Tongue (tissue), 2 donors: Measurements from ENCODE around the gene CRYBB3. TPM values are rescaled to one million over a fixed set of nuclear protein-coding genes. Genes with fewer than 3 reads are reported as not detected.
"Not testable (repeated sequence)": the region's sequence is repeated elsewhere in the genome, so short reads cannot be mapped to it uniquely, and the experiment has no call there.

ENCODE experiments used
- DNase-seq: peaks from one replicate; pipeline ENCODE4 v3.0.0-alpha.2; 2015
- total RNA-seq: library from RNA; depleted of rRNA; stranded (reverse); fragments of >200 nt; gene quantifications from one replicate; pipeline ENCODE4 v1.2.3, GENCODE V29; 2014

CRYBB3 gene
- total RNA-seq, 1 donor from 2014 or later: not detected

DNA sequence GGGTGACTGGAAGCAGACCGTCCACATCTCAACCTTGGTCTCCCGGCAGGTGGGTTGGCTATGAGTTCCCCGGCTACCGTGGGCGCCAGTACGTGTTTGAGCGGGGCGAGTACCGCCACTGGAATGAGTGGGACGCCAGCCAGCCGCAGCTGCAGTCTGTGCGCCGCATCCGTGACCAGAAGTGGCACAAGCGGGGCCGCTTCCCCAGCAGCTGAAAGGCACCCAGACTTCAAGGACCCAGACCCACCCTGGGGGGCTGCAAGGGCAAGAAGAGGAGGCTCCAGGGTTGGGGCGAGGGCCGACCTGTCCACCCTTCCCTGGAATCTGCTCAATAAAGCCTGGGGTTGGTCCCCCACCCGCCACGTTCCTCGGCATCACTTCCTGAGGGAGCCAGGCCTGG, 7.3 kb downstream of the CRYBB3 start:
- DNase-seq: no peak

DNA sequence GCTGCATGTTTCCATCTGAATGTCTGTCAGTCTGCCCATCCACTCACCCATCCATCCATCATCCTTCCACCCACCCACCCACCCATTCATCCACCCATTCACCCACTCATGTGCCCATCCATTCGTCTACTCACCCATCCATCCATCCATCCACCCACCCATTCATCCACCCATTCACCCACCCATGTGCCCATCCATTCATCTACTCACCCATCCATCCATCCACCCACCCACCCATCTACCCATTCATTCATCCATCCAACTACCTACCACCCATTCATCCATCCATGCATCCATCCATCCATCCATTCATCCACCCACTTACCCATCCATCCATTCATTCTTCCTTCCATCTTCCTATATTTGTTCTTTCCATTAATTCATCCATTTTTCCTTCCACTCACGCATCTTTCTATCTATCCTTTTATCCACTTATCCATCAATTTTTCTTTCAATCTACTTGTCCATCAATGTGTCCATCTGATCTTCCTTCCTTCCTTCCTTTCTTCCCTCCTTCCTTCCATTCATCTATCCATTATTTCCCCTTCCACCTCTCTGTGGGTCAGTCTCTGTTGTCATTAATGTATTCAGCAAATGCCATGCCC, 8.0 kb downstream of the CRYBB3 start:
- DNase-seq: no peak

DNA sequence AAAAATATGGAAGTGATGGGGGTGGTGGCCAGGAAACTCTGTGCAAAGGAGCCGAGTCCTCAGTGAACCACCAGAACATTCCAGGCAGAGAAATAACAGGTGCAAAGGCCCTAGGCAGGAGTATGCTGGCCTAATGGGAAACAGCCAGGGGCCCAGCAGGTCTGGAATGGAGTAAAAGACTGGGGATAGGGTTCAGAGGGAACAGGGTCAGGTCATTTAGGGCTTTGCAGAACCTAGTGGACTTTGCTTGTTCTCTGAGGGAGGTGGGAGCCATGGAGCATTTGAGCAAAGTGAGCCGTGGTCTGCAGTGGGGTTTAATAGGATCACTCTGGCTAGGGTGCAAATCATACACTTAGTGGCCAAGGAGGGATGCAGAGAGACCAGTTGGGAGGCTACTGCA, 8.7 kb downstream of the CRYBB3 start:
- DNase-seq: no peak

DNA sequence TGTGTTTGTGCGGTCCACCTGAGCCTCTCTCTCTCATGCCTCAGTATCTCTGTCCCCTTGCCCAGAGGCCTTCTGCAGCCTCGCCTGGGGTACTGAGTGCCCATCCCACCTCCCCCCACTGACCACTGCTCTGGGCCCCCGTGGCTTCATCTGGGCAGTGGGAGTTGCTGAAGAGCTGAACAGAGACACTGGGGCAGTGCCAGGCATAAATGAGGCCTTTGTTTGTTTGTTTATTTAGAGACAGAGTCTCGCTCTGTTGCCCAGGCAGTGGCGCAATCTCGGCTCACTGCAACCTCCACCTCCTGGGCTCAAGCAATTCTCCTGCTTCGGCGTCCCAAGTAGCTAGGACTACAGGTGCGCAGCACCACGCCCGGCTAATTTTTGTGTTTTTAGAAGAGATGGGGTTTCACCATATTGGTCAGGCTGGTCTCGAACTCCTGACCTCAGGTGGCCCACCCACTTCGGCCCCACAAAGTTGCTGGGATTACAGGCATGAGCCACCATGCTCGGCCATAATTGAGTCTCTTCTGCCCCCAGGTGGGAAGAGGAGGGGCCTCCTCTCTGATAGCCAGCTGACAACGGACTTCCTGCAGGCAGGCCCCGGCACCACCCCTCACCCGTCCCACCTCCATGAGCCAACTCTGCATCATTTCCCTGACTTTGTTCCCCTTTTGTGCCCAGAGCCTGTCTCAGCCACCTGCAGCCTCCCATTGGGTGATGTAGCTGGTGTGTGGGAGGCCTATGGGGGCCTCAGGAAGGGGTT, 9.3 kb downstream of the CRYBB3 start:
- no peak for DNase-seq

DNA sequence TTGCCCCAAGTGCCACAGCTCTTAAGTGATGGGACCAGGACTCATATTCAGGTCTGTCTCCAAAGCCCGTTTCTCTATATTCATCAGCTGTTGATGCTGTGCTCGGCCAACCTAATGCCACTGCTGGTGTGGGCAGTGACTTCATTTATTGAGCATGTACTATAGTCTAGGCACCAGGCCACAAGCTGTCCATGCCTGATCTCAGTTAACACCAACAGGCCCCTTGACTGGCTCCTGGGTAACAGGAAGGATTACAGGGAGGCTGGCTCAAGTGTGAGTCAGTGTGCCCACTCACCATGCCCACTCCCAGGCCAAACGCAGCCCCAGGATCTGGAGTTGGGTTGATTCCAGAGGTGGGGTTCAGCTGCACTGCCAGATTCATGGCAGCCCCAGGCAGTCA, 11.1 kb downstream of the CRYBB3 start:
- DNase-seq: no peak

DNA sequence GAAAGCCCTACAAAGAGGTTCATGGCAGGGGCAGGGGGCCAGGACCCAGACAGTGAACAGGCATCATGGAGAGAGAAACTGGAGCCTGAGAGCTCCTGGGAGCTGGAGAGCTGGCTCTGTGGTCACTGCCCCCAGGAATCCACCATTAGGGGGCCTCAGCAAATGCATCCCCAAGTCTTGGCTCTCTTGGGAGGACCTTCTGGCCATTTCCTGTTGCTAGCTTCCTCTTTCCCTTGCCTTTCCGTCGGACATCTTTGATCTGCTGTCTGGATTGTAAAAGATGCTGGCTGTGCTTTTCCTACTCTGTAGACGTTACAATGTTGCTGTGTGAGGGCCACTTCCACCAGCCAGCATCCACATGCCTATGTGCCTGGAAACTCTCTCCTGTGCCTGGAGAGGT, 12.7 kb downstream of the CRYBB3 start:
- DNase-seq: no peak

DNA sequence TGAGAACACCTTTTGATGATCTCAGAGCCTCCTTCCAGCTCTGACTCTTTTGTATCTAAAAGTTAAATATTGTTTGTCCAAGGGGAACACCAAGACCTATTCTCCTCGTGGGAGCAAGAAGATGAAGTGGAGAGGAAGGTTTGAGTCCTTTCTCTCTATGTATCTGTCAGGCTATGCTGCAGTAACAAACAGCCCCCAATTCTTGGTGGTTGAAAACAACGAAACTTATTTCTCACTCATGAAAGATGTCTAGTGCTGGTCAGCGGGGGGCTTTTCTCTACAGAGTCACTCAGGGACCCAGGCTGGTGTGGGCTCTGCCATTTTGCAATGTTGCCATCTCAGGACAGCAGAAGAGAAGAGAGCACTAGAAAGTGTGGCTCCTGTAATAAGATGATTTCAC, 13.6 kb downstream of the CRYBB3 start:
- no peak for DNase-seq

DNA sequence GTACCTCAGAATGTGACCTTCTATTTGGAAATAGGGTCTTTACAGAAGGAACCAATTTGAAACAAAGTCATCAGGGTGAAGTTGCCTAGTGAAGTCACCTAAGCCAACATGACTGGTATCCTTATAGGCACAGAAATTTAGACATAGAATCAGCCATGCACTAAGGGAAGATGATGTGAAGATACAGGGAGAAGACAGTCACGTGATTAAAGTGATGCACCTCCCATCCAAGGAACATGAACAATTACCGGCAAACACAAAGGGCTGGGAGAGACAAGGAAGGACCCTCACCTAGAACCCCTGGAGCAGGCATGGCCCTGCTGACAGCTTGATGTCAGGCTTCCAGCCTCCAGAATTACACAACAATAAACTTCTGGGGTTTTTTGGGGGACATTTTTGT, 16.6 kb downstream of the CRYBB3 start:
- no peak for DNase-seq

DNA sequence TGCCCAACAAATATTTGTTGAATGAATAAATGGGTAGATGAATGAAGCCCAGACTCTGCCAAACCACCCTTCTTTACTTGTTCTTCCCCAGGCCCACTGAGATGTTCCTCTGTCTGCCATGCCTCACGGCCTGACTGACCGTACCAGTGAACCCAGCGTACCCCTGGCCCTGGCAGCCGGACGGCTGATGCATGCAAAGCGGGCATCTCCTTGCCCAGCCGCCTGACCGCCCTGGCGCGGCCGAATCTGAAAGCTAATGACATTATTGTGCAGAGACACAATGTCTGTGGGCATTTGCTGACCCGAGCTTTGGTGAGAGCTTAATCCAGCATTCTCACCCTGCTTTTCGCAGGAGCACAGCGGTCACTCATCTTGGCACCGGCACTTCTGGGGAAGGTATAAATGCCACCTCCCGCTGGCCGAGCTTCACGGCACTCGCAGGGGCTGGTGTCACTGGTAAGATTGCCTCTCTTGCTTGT, 19.6 kb downstream of the CRYBB3 start, which contains the start of gene CRYBB2:
TSS of gene CRYBB2 (plus strand) at position 429 of the 479 bp plus-strand sequence. CDS start 1,791 bp downstream, outside the sequence.
- DNase-seq: no peak

DNA sequence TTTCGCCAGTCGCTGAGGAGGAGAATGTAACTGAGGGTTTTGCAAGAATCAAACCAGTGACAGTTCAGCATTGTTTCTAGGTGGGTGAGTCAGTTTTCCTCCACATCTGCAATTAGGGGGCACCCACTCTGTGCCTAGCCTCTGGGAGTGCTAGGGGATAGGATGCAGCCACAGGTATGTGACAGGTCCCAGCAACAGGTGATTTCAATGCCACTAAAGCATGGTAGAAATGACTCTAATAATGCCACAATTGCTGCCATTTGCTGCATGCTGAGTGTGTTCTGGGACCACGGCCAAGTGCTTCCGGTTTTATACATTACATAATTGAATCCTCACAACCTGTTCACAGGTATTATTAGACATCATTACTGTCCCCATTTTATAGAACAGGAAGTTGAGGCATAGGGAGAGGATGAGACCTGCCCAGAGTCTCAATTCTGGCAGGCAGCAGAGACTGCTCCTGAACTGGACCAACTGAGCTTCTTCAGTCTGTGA, 20.3 kb downstream of the CRYBB3 start:
- DNase-seq: no peak

DNA sequence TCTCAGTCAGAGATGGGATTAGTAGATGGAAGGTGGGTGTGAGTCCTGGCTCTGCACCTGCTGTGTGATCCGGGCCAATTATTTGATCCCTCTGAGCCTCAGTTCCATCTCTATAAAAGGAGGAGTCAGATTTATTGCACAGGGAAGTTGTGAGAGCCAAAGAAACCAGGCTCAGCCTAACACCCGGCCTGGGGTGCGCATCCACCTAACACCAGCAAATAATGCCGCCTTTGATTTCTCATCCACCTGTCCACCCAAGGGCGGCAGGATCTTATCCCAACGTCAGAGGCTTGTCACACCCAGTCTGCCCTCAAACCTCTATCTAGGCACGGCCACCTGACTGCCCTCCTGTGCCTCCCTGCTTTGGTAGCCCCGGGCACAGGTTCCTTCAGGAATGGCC, 22.1 kb downstream of the CRYBB3 start:
- no peak for DNase-seq

DNA sequence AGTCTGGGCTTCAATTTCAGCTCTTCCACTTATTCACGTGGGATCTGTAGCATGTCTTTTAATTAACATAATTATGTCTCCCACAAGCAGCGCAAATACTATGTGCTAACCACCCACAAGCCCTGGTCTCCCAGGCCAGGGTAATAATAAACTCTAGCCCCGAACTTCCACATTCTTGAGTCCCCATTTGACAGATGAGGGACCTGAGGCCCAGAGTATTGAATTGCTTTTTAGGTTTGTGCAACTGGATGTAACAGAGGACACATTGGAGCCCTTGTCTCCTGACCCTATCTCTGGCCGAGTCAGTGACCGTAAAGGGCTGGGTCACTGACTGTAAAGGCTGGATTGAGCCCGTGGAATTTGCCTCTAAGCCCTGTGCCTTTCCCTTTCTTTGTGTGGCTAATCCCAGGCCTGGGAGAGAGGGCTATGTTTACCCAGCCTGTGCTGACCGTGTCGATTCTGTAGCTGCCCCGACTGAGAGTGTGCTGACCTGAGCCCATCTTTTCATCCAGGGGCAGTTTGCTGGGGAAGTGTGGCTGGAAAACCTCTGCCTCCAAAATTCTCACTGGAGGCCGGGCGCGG, 23.7 kb downstream of the CRYBB3 start:
- no peak for DNase-seq

DNA sequence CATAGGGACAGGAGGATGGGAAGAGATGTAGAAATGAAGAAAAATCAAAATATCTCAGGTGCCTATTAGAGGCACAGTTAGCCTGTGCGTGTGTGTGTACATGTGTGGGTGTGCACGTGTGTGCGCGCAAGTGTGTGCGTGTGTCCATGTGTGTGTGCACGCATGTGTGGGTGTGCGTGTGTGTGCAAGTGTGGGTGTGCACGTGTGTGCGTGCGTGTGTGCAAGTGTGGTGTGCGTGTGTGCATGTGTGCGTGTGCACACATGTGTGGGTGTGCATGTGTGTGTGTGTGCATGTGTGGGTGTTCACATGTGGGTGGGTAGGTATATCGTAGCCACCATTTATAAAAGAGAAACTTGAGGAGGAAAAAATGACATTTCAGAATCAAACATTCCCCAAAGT, 29.2 kb downstream of the CRYBB3 start:
- no peak for DNase-seq

DNA sequence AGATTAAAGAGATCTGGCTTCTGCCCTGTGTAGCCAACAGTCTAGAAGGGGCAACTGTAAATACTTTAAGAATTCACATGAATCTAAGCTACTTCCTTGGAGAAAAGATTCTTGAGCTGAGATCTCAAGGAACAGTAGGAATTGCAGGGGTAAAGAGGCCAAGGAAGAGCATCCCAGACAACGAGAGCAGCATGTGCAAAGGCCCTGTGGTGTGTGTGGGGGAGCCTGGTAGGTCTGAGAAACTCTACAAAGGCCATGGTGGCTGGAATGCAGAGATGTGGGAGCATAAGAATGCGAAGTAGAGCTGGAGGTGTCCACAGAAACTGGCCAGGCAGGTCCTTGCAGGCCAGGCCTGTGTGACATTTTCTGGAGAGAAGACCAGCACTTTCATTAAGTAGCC, 31.1 kb downstream of the CRYBB3 start:
- not testable (repeated sequence) for DNase-seq

DNA sequence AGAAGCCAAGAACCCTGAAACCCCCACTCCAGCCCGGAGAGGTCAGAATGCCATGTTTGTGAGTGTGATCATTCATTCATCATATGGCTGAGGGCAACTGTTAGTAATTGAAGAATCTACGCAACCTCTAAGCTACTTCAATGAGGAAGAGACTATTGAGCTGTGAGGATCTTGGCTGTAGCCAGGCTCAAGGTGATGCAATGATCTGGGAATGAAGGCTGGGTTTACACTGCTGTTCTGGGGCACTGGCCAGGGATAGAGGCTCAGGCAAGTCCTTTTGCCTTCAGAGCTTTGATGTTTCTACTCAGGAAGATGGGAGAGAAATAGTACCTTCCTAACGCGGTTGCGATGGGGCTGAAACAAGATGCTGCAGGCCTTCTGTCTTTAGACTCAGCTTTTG, 32.6 kb downstream of the CRYBB3 start:
- no peak for DNase-seq

DNA sequence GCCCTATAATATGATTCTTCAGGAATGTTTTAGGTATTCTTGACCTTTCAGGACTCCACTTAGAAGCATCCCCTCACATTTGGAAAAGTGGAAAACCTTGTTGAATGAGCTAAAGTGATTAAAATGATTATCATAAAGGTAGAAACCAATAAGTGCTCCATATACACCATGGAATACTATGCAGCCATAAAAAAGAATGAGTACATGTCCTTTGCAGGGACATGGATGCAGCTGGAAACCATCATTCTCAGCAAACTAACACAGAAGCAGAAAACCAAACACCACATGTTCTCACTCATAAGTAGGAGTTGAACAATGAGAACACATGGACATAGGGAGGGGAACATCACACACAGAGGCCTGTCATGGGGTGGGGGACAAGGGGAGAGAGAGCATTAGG, 34.0 kb downstream of the CRYBB3 start:
- DNase-seq: not testable (repeated sequence)

DNA sequence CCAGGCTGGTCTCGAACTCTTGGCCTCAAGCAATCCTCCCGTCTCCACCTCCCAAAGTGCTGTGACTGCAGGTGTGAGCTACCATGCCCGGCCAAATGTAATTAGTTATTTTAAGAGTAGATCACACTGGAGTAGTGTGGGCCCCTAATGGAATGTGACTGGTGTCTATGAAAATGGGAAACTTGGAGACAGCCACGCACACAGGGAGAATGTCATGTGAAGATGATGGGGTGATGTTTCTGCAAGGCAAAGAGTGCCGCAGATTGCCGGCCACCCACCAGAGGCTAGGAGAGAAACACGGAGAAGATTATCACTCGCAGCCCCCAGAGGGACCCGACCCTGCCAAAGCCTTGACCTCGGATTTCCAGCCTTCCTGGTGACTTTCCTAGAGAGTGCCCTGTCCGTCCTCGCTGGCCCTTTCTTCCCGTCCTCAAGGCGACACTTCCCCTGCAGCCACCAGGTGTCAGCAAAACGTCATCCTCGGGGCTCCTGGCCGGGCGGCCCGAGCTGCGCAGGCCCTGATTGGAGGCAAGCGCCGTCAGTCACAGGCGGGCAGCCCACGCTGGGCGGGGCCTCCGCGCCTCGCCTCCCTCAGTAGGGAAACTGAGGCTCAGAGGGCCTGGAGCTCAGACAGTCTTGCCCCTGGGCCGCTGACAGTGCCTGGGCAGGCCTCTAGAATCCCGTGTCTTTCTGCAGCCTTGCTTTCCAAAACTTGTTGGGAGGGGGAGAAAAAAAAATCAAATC, 36.1 kb downstream of the CRYBB3 start:
- peak; percentile 86 for DNase-seq

DNA sequence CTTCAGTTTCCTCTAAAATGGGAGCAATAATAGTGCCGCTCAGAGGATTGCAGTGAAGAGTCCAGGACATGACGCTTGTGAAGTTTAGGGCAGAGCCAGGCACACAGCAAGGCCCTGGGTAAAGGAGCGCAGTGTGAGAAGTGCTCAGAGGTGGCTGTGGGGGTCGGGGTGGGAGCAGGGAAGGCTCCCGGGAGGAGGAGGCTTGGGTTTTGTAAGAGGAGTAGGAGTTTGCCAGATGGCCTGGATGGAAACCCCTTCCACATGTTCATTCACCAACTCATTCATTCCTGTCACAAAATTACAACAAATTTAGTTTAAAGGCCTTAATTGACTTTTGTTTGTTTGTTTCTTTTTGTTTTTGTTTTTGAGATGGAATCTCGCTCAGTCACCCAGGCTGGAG, 36.8 kb downstream of the CRYBB3 start:
- DNase-seq: no peak

DNA sequence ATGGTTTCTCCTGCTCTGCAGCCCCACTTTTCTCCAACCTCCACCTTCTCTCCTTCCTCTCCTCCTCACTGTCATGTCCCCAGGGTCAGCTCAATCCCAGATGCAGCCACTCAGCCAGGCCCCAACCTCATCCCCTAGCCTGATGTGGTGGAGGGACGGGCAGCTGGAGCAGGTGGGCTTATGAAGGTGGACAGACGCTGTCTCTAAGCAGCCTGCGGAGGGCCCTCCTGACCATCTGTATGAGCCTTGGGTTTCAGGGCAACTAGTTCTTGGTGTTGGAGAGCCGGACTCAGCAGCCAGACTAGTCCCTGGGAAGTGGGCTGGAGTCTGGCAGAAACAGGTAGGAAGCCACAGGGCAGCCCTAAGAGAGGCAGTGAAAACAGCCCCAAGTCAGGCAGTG, 37.8 kb downstream of the CRYBB3 start:
- no peak for DNase-seq

DNA sequence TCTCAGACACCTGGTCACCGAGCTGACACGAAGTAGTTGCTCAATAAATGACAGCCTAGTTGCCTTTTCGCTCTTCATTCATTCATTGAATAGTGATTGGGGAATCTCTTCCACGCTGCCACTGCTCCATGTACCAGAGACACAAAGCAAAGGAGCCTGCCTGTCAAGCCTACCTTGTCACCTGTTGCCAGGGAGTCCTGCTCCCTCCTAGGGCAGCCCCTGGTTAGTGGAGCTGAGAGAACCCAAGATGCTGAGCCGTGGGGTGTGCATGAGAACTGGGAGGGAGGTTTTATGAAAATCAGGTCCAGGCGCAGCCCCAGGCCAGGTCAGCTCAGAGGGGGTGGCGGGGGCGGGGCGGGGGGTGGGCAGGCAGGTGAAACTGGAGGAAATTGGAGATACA, 38.4 kb downstream of the CRYBB3 start:
- DNase-seq: not testable (repeated sequence)

DNA sequence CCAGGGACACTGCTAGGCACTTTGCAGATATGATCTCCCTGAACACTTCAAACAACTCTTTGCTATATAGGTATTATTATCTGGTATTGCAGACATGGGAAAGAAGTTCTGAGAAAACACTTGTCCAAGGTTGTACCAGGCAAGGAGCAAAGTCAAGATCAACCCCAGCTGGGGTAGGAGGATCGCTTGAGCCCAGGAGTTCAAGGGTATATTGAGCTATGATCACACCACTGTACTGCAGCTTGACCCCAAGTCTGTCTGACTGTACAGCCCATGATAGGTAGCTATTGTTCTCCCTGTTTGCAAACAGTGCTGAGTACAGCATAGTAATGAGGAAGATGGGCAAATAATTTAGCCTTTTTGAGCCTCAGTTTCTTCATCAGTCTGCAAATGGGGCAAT, 55.5 kb downstream of the CRYBB3 start:
- DNase-seq: not testable (repeated sequence)
